Subcutaneous adipose tissue (tissue), 4 donors: ENCODE measurements around the gene HSD11B1L. TPM values are rescaled to one million over a fixed set of nuclear protein-coding genes. Genes with fewer than 3 reads are reported as not detected.

ENCODE experiments used
- CTCF ChIP-seq: fragments of 450-650 bp; IDR thresholded peaks from one replicate; pipeline ENCODE4 v1.5.1; 2016; ENCODE audit warnings: low read depth, mild to moderate bottlenecking, control low read depth, antibody characterized with exemption, moderate library complexity
- total RNA-seq, 4 donors: library from RNA; depleted of rRNA; stranded (reverse); fragments of >200 nt; gene quantifications; one replicate each; pipeline ENCODE4 v1.1.0, GENCODE V29; 2016

Gene HSD11B1L
- total RNA-seq, 4 donors from 2014 or later = 4.1 to 13.4 (median 7.6) TPM

GRCh38 chr19:5718579-5719273, 37.9 kb downstream of the HSD11B1L start:
- no peak for TF ChIP-seq CTCF

GRCh38 chr19:5719274-5719960, 38.6 kb downstream of the HSD11B1L start:
- TF ChIP-seq CTCF = no peak

DNA sequence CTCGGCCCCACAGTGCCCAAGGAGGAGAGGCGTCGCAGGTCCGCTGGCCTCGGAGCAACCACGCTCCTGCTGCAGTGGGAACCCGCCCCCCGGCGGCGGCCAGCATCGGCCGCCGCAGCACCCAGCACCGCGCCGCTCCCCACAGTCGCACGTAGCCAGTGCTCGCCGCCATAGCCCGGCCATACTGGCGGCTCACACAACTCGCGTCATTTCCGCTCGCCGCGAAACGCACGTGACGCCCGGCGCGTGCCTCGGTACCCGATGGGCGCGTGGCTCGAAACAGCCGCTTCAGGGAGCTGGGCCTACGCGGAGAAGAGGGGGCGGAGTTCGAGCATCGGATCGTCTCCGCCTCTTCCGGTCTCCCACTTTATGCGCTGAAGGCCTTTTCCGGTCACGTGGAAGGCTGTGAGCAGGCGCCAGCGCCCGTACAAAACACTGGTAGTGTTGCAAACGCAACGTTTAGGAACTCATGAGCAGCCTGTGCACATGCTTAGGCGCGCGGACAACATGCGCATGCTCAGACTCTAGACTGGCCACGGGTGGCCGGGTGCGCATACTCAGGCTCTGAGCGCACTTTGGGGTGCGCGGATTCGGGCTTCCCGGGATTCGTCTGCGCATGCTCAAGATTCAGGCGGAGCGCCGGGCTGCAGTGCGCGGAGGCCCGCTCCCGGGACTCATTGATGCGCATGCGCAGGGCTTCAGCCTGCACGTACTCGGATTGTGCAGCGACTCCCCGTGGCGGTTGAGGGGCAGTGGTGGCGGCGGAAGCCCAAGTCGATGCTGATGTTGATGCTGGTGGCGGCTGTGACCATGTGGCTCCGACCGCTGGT, 39.3 kb downstream of the HSD11B1L start, which contains the start of the genes CATSPERD and LONP1:
CATSPERD (plus strand) TSS at position 677 of the 830 bp plus-strand sequence; CDS start at position 778, 101 bp downstream.
LONP1 (minus strand) TSS at position 186 of the 830 bp plus-strand sequence; CDS start at position 172, 14 bp downstream.
- TF ChIP-seq CTCF = no peak

- no peak for TF ChIP-seq CTCF
Observed at GRCh38 chr19:5727453-5728050, 46.7 kb downstream of the HSD11B1L start.

Other genes starting within 250 kb of the HSD11B1L start
- gene ZNRF4, start 225.6 kb upstream of the HSD11B1L start, total RNA-seq = not detected
- gene TINCR, start 113.1 kb upstream of the HSD11B1L start, total RNA-seq = under 1 TPM; 0.33 to 0.51 (median 0.41) TPM
- 10 to 100 TPM; 33.6 to 72.0 (median 45.2) TPM for gene SAFB2, start 58.3 kb upstream of the HSD11B1L start, total RNA-seq
- gene SAFB, start 57.9 kb upstream of the HSD11B1L start, total RNA-seq = 100 to 1,000 TPM in 2 of 4 donors, 10 to 100 TPM in 2; 65.5 to 135 (median 86.4) TPM
- gene MICOS13, start 511 bp upstream of the HSD11B1L start, total RNA-seq = 10 to 100 TPM; 41.1 to 67.8 (median 47.7) TPM
- 100 to 1,000 TPM; 617 to 960 (median 857) TPM for gene RPL36, start 9.3 kb downstream of the HSD11B1L start, total RNA-seq
- gene LONP1, start 39.1 kb downstream of the HSD11B1L start, total RNA-seq = 10 to 100 TPM; 38.8 to 90.4 (median 43.5) TPM
- not detected for gene CATSPERD, start 39.6 kb downstream of the HSD11B1L start, total RNA-seq
- 1 to 10 TPM in 1 of 4 donors, under 1 TPM in 1, not detected in 2; 0.66 to 1.9 TPM for gene PRR22, start 103.7 kb downstream of the HSD11B1L start, total RNA-seq
- 10 to 100 TPM; 19.4 to 25.1 (median 23.8) TPM for gene DUS3L, start 110.1 kb downstream of the HSD11B1L start, total RNA-seq
- not detected for gene NRTN, start 124.0 kb downstream of the HSD11B1L start, total RNA-seq
- gene FUT6, start 158.7 kb downstream of the HSD11B1L start, total RNA-seq = 1 to 10 TPM in 1 of 4 donors, not detected in 3; 1.1 TPM
- not detected for gene FUT3, start 170.4 kb downstream of the HSD11B1L start, total RNA-seq
- not detected for gene FUT5, start 189.5 kb downstream of the HSD11B1L start, total RNA-seq
- 100 to 1,000 TPM; 147 to 197 (median 162) TPM for gene NDUFA11, start 222.8 kb downstream of the HSD11B1L start, total RNA-seq
- 10 to 100 TPM in 1 of 4 donors, 1 to 10 TPM in 2, under 1 TPM in 1; 0.65 to 13.0 (median 5.6) TPM for gene VMAC, start 223.8 kb downstream of the HSD11B1L start, total RNA-seq
- gene CAPS, start 233.2 kb downstream of the HSD11B1L start, total RNA-seq = 10 to 100 TPM in 1 of 4 donors, 1 to 10 TPM in 3; 1.5 to 13.4 (median 6.6) TPM